A549 (cell line): ENCODE results near the gene S100A8. TPM values are rescaled to one million over a fixed set of nuclear protein-coding genes. Genes with fewer than 3 reads are reported as not detected.

Experiments used
- ATAC-seq, 2 experiments: fragments of 200-7000 bp in 1 of 2; fragments of >200 bp in 1 of 2; cut with Nextera tagmentation in 1 of 2; cut with Tn5 transposase in 1 of 2; 3 replicates each; pipeline versions ENCODE4 v1.8.0 to v1.9.1; 2018 to 2020; ENCODE audit warnings: mild to moderate bottlenecking in 1 of 2, moderate library complexity in 1 of 2
- CTCF ChIA-PET: fragments of 300-600 bp; sonication (Branson Sonifier 250); formaldehyde crosslinking; extraction: SDS; loops from one replicate; lab custom pipeline; 2021; ENCODE audit warnings: antibody characterized with exemption, inconsistent platforms; lab: Yijun Ruan, JAX
- POLR2A ChIA-PET: fragments of 350-600 bp; formaldehyde crosslinking; extraction: SDS; loops from one replicate; lab custom pipeline; 2021; ENCODE audit warnings: antibody characterized with exemption, inconsistent platforms; lab: Yijun Ruan, JAX
- DNase-seq, 2 experiments: peaks; one replicate each; pipeline versions ENCODE4 v3.0.0 to v3.0.0-alpha.2; 2011 to 2016; ENCODE audit warnings: low read depth in 1 of 2, low spot score in 1 of 2
- FAIRE-seq: peaks from 2 replicates; lab custom pipeline; 2011; peaks lifted over from hg19 to GRCh38; lab: Jason Lieb, UNC
- H3K27ac ChIP-seq, 2 experiments: fragments of >200 bp; sonication (Bioruptor Twin); formaldehyde crosslinking; 3 replicates each; pipeline ENCODE4 v1.5.1; 2016 to 2017
- H3K4me1 ChIP-seq: fragments of >200 bp; sonication (Bioruptor Twin); formaldehyde crosslinking; 3 replicates; pipeline ENCODE4 v1.6.1; 2016
- H3K4me2 ChIP-seq: fragments of >200 bp; sonication (Bioruptor Twin); formaldehyde crosslinking; 3 replicates; pipeline ENCODE4 v1.6.1; 2016
- H3K4me3 ChIP-seq: fragments of >200 bp; sonication (Bioruptor Twin); formaldehyde crosslinking; 3 replicates; pipeline ENCODE4 v1.5.1; 2016
- H3K9me3 ChIP-seq: fragments of >200 bp; sonication (Bioruptor Twin); formaldehyde crosslinking; 3 replicates; pipeline ENCODE4 v1.6.1; 2016
- ATOH8 ChIP-seq: fragments of 250-450 bp; sonication (Bioruptor Pico); IDR thresholded peaks from 2 replicates; pipeline ENCODE4 v1.5.0; 2020; ENCODE audit warnings: low read depth, mild to moderate bottlenecking, moderate library complexity
- EHF ChIP-seq: fragments of 250-450 bp; sonication (Bioruptor Pico); IDR thresholded peaks from 2 replicates; pipeline ENCODE4 v1.5.0; 2020; ENCODE audit warnings: mild to moderate bottlenecking
- ESRRA ChIP-seq: fragments of 150-350 bp; IDR thresholded peaks from 2 replicates; pipeline ENCODE4 v1.6.1; 2014; ENCODE audit warnings: mild to moderate bottlenecking, low read length, borderline replicate concordance
- FOXS1 ChIP-seq: fragments of 250-450 bp; sonication (Bioruptor Pico); IDR thresholded peaks from 2 replicates; pipeline ENCODE4 v1.5.0; 2020; ENCODE audit warnings: mild to moderate bottlenecking, moderate library complexity
- HMGXB4 ChIP-seq: fragments of 250-450 bp; sonication (Bioruptor Pico); IDR thresholded peaks from 2 replicates; pipeline ENCODE4 v1.5.0; 2021; ENCODE audit warnings: mild to moderate bottlenecking, moderate library complexity, borderline replicate concordance
- HOXB13 ChIP-seq: fragments of 250-450 bp; sonication (Bioruptor Pico); IDR thresholded peaks from 2 replicates; pipeline ENCODE4 v1.5.0; 2020; ENCODE audit warnings: low read depth, mild to moderate bottlenecking, moderate library complexity
- HOXB5 ChIP-seq: fragments of 250-450 bp; sonication (Bioruptor Pico); IDR thresholded peaks from 2 replicates; pipeline ENCODE4 v1.5.0; 2020; ENCODE audit warnings: mild to moderate bottlenecking, moderate library complexity
- JUNB ChIP-seq: fragments of >200 bp; sonication (Bioruptor Twin); formaldehyde crosslinking; IDR thresholded peaks from 2 replicates; pipeline ENCODE4 v1.6.1; 2016
- KDM5A ChIP-seq: fragments of 200-600 bp; sonication (generic); IDR thresholded peaks from 2 replicates; pipeline ENCODE4 v1.6.1; 2016; ENCODE audit warnings: antibody characterized with exemption, mild to moderate bottlenecking
- MAX ChIP-seq: IDR thresholded peaks from 2 replicates; pipeline ENCODE4 v1.6.1; 2012
- NFE2L2 ChIP-seq: fragments of 150-350 bp; conservative IDR thresholded peaks from 2 replicates; pipeline ENCODE4 v1.6.1; 2014; ENCODE audit warnings: low read length
- NR3C1 ChIP-seq: fragments of >200 bp; sonication (Bioruptor Twin); formaldehyde crosslinking; IDR thresholded peaks from 3 replicates; pipeline ENCODE4 v1.6.1; 2017
- POLR2A ChIP-seq: IDR thresholded peaks from 2 replicates; pipeline ENCODE4 v1.6.1; 2012; ENCODE audit warnings: mild to moderate bottlenecking, low read length
- POLR2AphosphoS2 ChIP-seq: conservative IDR thresholded peaks from 2 replicates; pipeline ENCODE4 v1.6.1; 2012; ENCODE audit warnings: low read length, improper control_type of control experiment, inconsistent platforms
- SREBF2 ChIP-seq: fragments of 450-650 bp; IDR thresholded peaks from 2 replicates; pipeline ENCODE4 v1.6.1; 2014; ENCODE audit warnings: mild to moderate bottlenecking, moderate library complexity
- ZC3H11A ChIP-seq: fragments of 450-650 bp; IDR thresholded peaks from 2 replicates; pipeline ENCODE4 v1.6.1; 2014; ENCODE audit warnings: antibody characterized with exemption, mild to moderate bottlenecking
- ZFP36 ChIP-seq: fragments of 450-650 bp; IDR thresholded peaks from 2 replicates; pipeline ENCODE4 v1.6.1; 2014; ENCODE audit warnings: borderline replicate concordance; ENCODE audit not compliant: partially characterized antibody
- WGBS: methylation state at CpG from one replicate; pipeline ENCODE4 v1.1.6; 2017; ENCODE audit errors: missing lambda C conversion rate; 5-methylcytosine and 5-hydroxymethylcytosine counted together
- polyA plus RNA-seq, 4 experiments: library from polyadenylated mRNA; depleted of rRNA in 3 of 4; stranded (reverse); fragments of >200 nt; fragmentation: RNase III in 1 of 4; extraction: RNeasy Plus Mini Kit Qiagen cat#74134 plus additional on column Dnase treatment in 1 of 4; gene quantifications; 2 replicates in 3 of 4; 3 replicates in 1 of 4; pipeline ENCODE4 v1.2.3, GENCODE V29; 2011 to 2017
- TF ChIP-seq, protein P1 (sequence below): IDR thresholded peaks from 2 replicates; pipeline ENCODE4 v1.6.1; 2012
- TF ChIP-seq, protein P2 (sequence below): fragments of >200 bp; sonication (Bioruptor Twin); formaldehyde crosslinking; IDR thresholded peaks from 2 replicates; pipeline ENCODE4 v1.6.1; 2016
- TF ChIP-seq, protein P3 (sequence below): fragments of >200 bp; sonication (Bioruptor Twin); formaldehyde crosslinking; IDR thresholded peaks from 3 replicates; pipeline ENCODE4 v1.6.1; 2016

Gene S100A8
- polyA plus RNA-seq, 2 of the 4 experiments (the other 2 are of a cell fraction): not detected

DNA sequence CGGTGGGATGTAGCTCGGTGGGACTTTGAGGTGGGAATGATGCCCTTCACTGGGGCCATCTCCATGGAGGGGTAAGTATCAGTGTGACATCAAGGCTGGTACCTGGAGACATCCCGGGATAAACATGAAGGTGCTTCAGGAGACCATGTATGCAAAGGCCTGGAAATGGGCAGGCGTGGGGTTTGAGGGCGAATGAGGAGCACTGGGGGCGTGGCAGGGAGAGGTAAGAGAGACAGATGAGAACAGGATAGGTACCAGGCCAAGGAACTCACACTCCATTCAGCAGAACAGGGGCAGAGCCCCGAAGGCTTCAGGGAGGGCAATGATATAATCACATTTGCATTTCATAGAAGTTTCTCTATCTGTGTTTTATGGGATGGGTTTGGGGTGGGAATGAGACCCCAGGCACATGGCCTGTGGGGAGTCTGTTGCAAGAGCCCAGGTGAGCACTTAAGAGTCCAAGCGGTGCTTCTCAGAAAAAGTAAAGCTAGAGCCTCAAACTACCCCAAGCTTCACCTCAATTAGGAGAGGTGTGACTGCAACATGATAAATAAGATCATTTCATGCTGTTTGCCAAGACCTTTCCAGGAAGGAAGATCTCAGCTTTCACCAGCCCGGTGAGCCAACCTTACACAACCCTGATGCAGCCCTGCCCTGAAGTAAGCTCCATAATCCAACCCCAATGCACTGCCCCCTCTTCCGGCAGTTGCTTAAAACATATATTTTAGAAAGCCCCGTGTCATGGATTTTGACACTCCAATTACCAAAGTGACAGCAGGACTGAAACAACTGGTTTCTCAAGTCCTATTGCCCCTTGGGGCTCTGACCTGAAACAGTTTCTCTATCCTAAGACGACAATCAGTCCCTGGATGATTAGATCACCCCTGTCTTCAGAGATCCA is 25.9 kb downstream of the S100A8 start:
- CTCF ChIA-PET: interaction anchor here (1.1 to 7.7 kb wide), 6 partner anchors 10 to 146 kb away, joined by 3 to 70 read pairs (median 10); partner anchors contain the start of gene S100A12
- WGBS: 28% methylated on average over 12 of the region's 12 CpGs
- DNase-seq (no peak), ATAC-seq (no peak), FAIRE-seq (no peak)
- TF ChIP-seq, protein P1, sequence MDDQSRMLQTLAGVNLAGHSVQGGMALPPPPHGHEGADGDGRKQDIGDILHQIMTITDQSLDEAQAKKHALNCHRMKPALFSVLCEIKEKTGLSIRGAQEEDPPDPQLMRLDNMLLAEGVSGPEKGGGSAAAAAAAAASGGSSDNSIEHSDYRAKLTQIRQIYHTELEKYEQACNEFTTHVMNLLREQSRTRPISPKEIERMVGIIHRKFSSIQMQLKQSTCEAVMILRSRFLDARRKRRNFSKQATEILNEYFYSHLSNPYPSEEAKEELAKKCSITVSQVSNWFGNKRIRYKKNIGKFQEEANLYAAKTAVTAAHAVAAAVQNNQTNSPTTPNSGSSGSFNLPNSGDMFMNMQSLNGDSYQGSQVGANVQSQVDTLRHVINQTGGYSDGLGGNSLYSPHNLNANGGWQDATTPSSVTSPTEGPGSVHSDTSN: no peak
- TF ChIP-seq EHF: no peak
- TF ChIP-seq POLR2A: no peak
- Histone ChIP-seq H3K27ac (no peak overlapping the region), H3K9me3 (no peaks in the 10 kb centered on the region), H3K4me1 (no peaks in the 10 kb centered on the region), H3K4me3 (no peak overlapping the region), H3K4me2 (no peak overlapping the region)
- POLR2A ChIA-PET: no interaction called here

- no peak for TF ChIP-seq POLR2AphosphoS2
- TF ChIP-seq, protein P2, sequence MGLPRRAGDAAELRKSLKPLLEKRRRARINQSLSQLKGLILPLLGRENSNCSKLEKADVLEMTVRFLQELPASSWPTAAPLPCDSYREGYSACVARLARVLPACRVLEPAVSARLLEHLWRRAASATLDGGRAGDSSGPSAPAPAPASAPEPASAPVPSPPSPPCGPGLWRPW: no peak
- TF ChIP-seq ESRRA: no peak
- no peak for TF ChIP-seq SREBF2
- TF ChIP-seq ZC3H11A: no peak
- TF ChIP-seq HMGXB4: no peak
- no peak for TF ChIP-seq NFE2L2
- no peak for TF ChIP-seq KDM5A
- no peak for TF ChIP-seq HOXB13 (CRISPR knock-in tag)
- no peak for TF ChIP-seq NR3C1
- TF ChIP-seq, protein P3, sequence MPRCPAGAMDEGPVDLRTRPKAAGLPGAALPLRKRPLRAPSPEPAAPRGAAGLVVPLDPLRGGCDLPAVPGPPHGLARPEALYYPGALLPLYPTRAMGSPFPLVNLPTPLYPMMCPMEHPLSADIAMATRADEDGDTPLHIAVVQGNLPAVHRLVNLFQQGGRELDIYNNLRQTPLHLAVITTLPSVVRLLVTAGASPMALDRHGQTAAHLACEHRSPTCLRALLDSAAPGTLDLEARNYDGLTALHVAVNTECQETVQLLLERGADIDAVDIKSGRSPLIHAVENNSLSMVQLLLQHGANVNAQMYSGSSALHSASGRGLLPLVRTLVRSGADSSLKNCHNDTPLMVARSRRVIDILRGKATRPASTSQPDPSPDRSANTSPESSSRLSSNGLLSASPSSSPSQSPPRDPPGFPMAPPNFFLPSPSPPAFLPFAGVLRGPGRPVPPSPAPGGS: no peak
- TF ChIP-seq JUNB: no peak
- TF ChIP-seq MAX: no peak
- no peak for TF ChIP-seq HOXB5
- TF ChIP-seq ATOH8: no peak
- no peak for TF ChIP-seq FOXS1
- TF ChIP-seq ZFP36: no peak
- Histone ChIP-seq H3K4me2 (no peak overlapping the region), H3K4me3 (no peak overlapping the region), H3K4me1 (no peaks in the 10 kb centered on the region), H3K27ac (no peak overlapping the region), H3K9me3 (no peaks in the 10 kb centered on the region)
- no peak for FAIRE-seq
- DNase-seq: no peak
- CTCF ChIA-PET: interaction anchor here (1.1 to 7.7 kb wide), 6 partner anchors 9 to 146 kb away, joined by 4 to 70 read pairs (median 10); no protein-coding TSS in a partner anchor
- no peak for ATAC-seq
- POLR2A ChIA-PET: no interaction called here
Measured at GRCh38 chr1:153364156-153364555, 26.7 kb downstream of the S100A8 start.
